SU-DHL-6 (cell line): ENCODE results near the gene TEKT4.

ENCODE experiments used
- H2AFZ ChIP-seq: fragments of 200-600 bp; sonication (generic); 2 replicates; pipeline ENCODE4 v1.6.1; 2014; ENCODE audit warnings: low read depth, mild to moderate bottlenecking, moderate library complexity, mixed read lengths, antibody characterized with exemption, low read length; ENCODE audit not compliant: severe bottlenecking
- H3F3A ChIP-seq: fragments of 200-600 bp; shearing (Covaris generic); 2 replicates; pipeline ENCODE4 v1.6.0; 2016; ENCODE audit warnings: antibody characterized with exemption, mild to moderate bottlenecking; ENCODE audit not compliant: insufficient read depth
- H3K27ac ChIP-seq: fragments of 200-600 bp; sonication (generic); 2 replicates; pipeline ENCODE4 v1.5.1; 2016; ENCODE audit warnings: low read depth, mild to moderate bottlenecking, low read length, moderate library complexity, mixed read lengths
- H3K27me3 ChIP-seq: fragments of 200-600 bp; sonication (generic), shearing (Covaris generic); 2 replicates; pipeline ENCODE4 v1.6.0; 2014; ENCODE audit warnings: mild to moderate bottlenecking, low read length
- H3K36me3 ChIP-seq: fragments of 200-600 bp; sonication (generic); 2 replicates; pipeline ENCODE4 v1.6.1; 2014; ENCODE audit warnings: mild to moderate bottlenecking, low read length, mixed read lengths
- H3K4me2 ChIP-seq: fragments of 300-600, 200-600 bp; shearing (Covaris generic), sonication (generic); 2 replicates; pipeline ENCODE4 v1.6.0; 2014; ENCODE audit warnings: low read length, low read depth, mild to moderate bottlenecking; ENCODE audit not compliant: poor library complexity, severe bottlenecking
- H3K4me3 ChIP-seq: fragments of 200-600 bp; sonication (generic); 2 replicates; pipeline ENCODE4 v1.5.1; 2014; ENCODE audit warnings: antibody characterized with exemption, low read length, mild to moderate bottlenecking, mixed read lengths; ENCODE audit not compliant: insufficient read depth, poor library complexity, severe bottlenecking
- H3K79me2 ChIP-seq: fragments of 200-600 bp; sonication (generic); 2 replicates; pipeline ENCODE4 v1.6.1; 2014; ENCODE audit warnings: mild to moderate bottlenecking, low read length, moderate library complexity; ENCODE audit not compliant: insufficient read depth
- H3K9ac ChIP-seq: fragments of 200-600 bp; sonication (generic); 2 replicates; pipeline ENCODE4 v1.7.0; 2014; ENCODE audit warnings: mild to moderate bottlenecking, low read length
- H3K9me2 ChIP-seq: fragments of 200-600 bp; sonication (generic); replicated peaks from 2 replicates; pipeline ENCODE4 v1.6.1; 2014; ENCODE audit warnings: low read length; ENCODE audit not compliant: insufficient read depth
- H3K9me3 ChIP-seq: fragments of 200-600 bp; sonication (generic); 2 replicates; pipeline ENCODE4 v1.6.1; 2014; ENCODE audit warnings: low read length, mixed read lengths; ENCODE audit not compliant: insufficient read depth
- H4K20me1 ChIP-seq: fragments of 200-600 bp; sonication (generic); 2 replicates; pipeline ENCODE4 v1.6.1; 2014; ENCODE audit warnings: low read depth, mild to moderate bottlenecking, antibody characterized with exemption, low read length, moderate library complexity, mixed read lengths
- CTCF ChIP-seq: fragments of 200-600 bp; sonication (generic); IDR thresholded peaks from one replicate; pipeline ENCODE4 v1.5.1; 2017; ENCODE audit warnings: antibody characterized with exemption, mild to moderate bottlenecking, low read length, moderate library complexity; ENCODE audit not compliant: insufficient read depth, poor library complexity, severe bottlenecking
- EZH2phosphoT487 ChIP-seq: fragments of 200-600 bp; sonication (generic), shearing (Covaris generic); conservative IDR thresholded peaks from 2 replicates; pipeline ENCODE4 v1.6.1; 2018; ENCODE audit warnings: mild to moderate bottlenecking, antibody characterized with exemption, low read length, moderate library complexity, mixed read lengths

Gene TEKT4

GRCh38 chr2:94870440-94871225, 597 bp upstream of the TEKT4 start:
- Histone ChIP-seq H3K9me3 (no peaks in the 10 kb centered on the region), H3K36me3 (no peaks in the 10 kb centered on the region), H3K27me3 (no peaks in the 10 kb centered on the region)

GRCh38 chr2:94872088-94872618, 923 bp downstream of the TEKT4 start:
- no peak overlapping the region for H3K4me3 ChIP-seq
- no peaks in the 10 kb centered on the region for H3K79me2 ChIP-seq
- no peak overlapping the region for H2AFZ ChIP-seq
- H3K9me3 ChIP-seq: no peaks in the 10 kb centered on the region
- no peak overlapping the region for H3K9ac ChIP-seq
- TF ChIP-seq CTCF (no peak), EZH2phosphoT487 (no peak)
- no peaks in the 10 kb centered on the region for H3K27me3 ChIP-seq
- no peaks in the 10 kb centered on the region for H3K9me2 ChIP-seq
- no peak overlapping the region for H3K27ac ChIP-seq
- H3K4me2 ChIP-seq: no peak overlapping the region
- no peaks in the 10 kb centered on the region for H4K20me1 ChIP-seq
- no peaks in the 10 kb centered on the region for H3K36me3 ChIP-seq
- H3F3A ChIP-seq: no peaks in the 10 kb centered on the region

More at GRCh38 chr2:94870440-94871225, 597 bp upstream of the TEKT4 start:
- Histone ChIP-seq H3K9ac (no peak overlapping the region), H3K4me3 (no peak overlapping the region), H3K79me2 (no peaks in the 10 kb centered on the region), H3F3A (no peaks in the 10 kb centered on the region), H3K4me2 (no peak overlapping the region), H3K27ac (no peak overlapping the region), H3K9me2 (no peaks in the 10 kb centered on the region), H4K20me1 (no peaks in the 10 kb centered on the region), H2AFZ (no peak overlapping the region)
- TF ChIP-seq CTCF (no peak), EZH2phosphoT487 (no peak)

DNA sequence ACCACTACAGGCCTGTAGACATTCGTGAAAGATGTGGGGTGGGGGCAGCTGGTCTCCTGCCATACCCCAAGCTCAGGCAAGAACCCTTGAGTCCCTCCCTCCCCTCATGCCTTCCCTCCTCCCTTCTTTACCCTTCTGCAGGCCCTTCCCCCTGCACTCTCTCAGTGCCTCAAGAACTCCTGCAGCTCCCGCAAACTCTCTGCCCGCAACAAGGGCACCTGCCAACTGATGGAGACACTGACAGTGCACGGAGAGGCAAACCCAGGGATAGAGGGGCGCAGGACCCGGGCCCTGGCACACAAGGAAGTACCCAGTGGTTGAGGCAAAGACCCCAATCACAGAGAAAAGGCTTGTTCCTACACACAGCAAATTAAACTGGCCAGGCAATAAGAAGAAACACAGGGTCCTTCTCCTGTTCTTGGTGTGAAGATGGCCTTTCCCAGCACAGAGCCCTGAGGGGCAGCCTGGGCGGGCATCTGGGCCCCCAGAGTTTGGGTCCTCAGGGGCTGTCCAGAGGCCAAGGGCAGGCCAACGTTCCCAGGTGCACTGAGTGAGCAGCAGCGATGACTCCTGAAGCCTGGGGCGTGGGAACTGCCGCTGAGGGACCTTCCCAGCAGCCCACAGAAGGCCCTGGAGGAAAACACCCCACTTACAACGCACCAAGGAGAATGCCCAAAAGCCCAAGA, 1.6 kb downstream of the TEKT4 start:
- no peaks in the 10 kb centered on the region for H3K9me3 ChIP-seq
- no peaks in the 10 kb centered on the region for H3F3A ChIP-seq
- H3K4me3 ChIP-seq: no peak overlapping the region
- no peak overlapping the region for H3K27ac ChIP-seq
- no peaks in the 10 kb centered on the region for H3K79me2 ChIP-seq
- no peak overlapping the region for H3K4me2 ChIP-seq
- H3K36me3 ChIP-seq: no peaks in the 10 kb centered on the region
- H2AFZ ChIP-seq: no peak overlapping the region
- no peaks in the 10 kb centered on the region for H4K20me1 ChIP-seq
- H3K27me3 ChIP-seq: no peaks in the 10 kb centered on the region
- no peaks in the 10 kb centered on the region for H3K9me2 ChIP-seq
- no peak for TF ChIP-seq EZH2phosphoT487
- no peak for TF ChIP-seq CTCF
- H3K9ac ChIP-seq: no peak overlapping the region
